Stimulated activated memory B cell treated with anti-CD40 and anti-IgM and Interleukin-4, amounts not matched to agents 10 μg/mL and 1 μg/mL and 100 μg/mL, for 72 hours (primary cell): ENCODE results near the gene OPALIN.
A peak's percentile ranks its signal among the peaks of the same experiment; 100 is the strongest.

ENCODE experiments used
- ATAC-seq: fragments of 150-1000 bp; cut with Tn5 transposase; 2 replicates; pipeline ENCODE4 v1.10.0; 2021
- H3K27ac Mint-ChIP-seq: one replicate; pipeline ENCODE4 v1.8.0; 2022; ENCODE audit warnings: mild to moderate bottlenecking, mixed read lengths
- H3K27me3 Mint-ChIP-seq: one replicate; pipeline ENCODE4 v1.8.0; 2022; ENCODE audit warnings: mixed read lengths
- H3K36me3 Mint-ChIP-seq: one replicate; pipeline ENCODE4 v1.8.0; 2022; ENCODE audit warnings: mixed read lengths
- H3K4me1 Mint-ChIP-seq: one replicate; pipeline ENCODE4 v1.8.0; 2022; ENCODE audit warnings: mixed read lengths
- H3K4me3 Mint-ChIP-seq: one replicate; pipeline ENCODE4 v1.8.0; 2022; ENCODE audit warnings: mild to moderate bottlenecking, moderate library complexity, mixed read lengths
- H3K9me3 Mint-ChIP-seq: one replicate; pipeline ENCODE4 v1.8.0; 2022; ENCODE audit warnings: mixed read lengths

The OPALIN gene

GRCh38 chr10:96379758-96380157 lies 21.0 kb upstream of the OPALIN start:
- H3K36me3 Mint-ChIP-seq: no peaks in the 10 kb centered on the region
- H3K4me3 Mint-ChIP-seq: no peak overlapping the region
- no peaks in the 10 kb centered on the region for H3K9me3 Mint-ChIP-seq
- peaks cover 17% of the 10 kb centered on the region for H3K4me1 Mint-ChIP-seq
- no peak for ATAC-seq
- H3K27ac Mint-ChIP-seq: no peak overlapping the region
- peaks cover 39% of the 10 kb centered on the region for H3K27me3 Mint-ChIP-seq

- ATAC-seq: no peak
- H3K9me3 Mint-ChIP-seq: no peaks in the 10 kb centered on the region
- H3K4me3 Mint-ChIP-seq: no peak overlapping the region
- H3K27me3 Mint-ChIP-seq: peaks cover 39% of the 10 kb centered on the region
- H3K4me1 Mint-ChIP-seq: peaks cover 25% of the 10 kb centered on the region
- no peaks in the 10 kb centered on the region for H3K36me3 Mint-ChIP-seq
- H3K27ac Mint-ChIP-seq: no peak overlapping the region
These were observed 19.9 kb upstream of the OPALIN start for GRCh38 chr10:96378741-96379140.

GRCh38 chr10:96377816-96378294 lies 19.1 kb upstream of the OPALIN start:
- Mint-ChIP-seq H3K4me3 (no peak overlapping the region), H3K27ac (no peak overlapping the region), H3K27me3 (peaks cover 43% of the 10 kb centered on the region), H3K9me3 (no peaks in the 10 kb centered on the region), H3K36me3 (no peaks in the 10 kb centered on the region), H3K4me1 (peaks cover 25% of the 10 kb centered on the region)
- ATAC-seq: no peak

- no peak overlapping the region for H3K27ac Mint-ChIP-seq
- H3K4me1 Mint-ChIP-seq: peaks cover 25% of the 10 kb centered on the region
- no peak overlapping the region for H3K4me3 Mint-ChIP-seq
- H3K36me3 Mint-ChIP-seq: no peaks in the 10 kb centered on the region
- ATAC-seq: peak; percentile 58
- H3K27me3 Mint-ChIP-seq: peaks cover 48% of the 10 kb centered on the region
- H3K9me3 Mint-ChIP-seq: no peaks in the 10 kb centered on the region
These were observed 17.7 kb upstream of the OPALIN start for GRCh38 chr10:96376483-96376882.

- H3K36me3 Mint-ChIP-seq: no peaks in the 10 kb centered on the region
- peaks cover 42% of the 10 kb centered on the region for H3K27me3 Mint-ChIP-seq
- H3K27ac Mint-ChIP-seq: no peak overlapping the region
- H3K4me3 Mint-ChIP-seq: peak overlapping the region; percentile 72
- H3K9me3 Mint-ChIP-seq: no peaks in the 10 kb centered on the region
- peak; percentile 77 for ATAC-seq
- peaks cover 25% of the 10 kb centered on the region for H3K4me1 Mint-ChIP-seq
These were observed 16.4 kb upstream of the OPALIN start for GRCh38 chr10:96374985-96375830.

GRCh38 chr10:96374639-96374984 lies 15.8 kb upstream of the OPALIN start:
- Mint-ChIP-seq H3K36me3 (no peaks in the 10 kb centered on the region), H3K27ac (no peak overlapping the region), H3K27me3 (peaks cover 42% of the 10 kb centered on the region), H3K4me1 (peaks cover 25% of the 10 kb centered on the region), H3K4me3 (peak overlapping the region; percentile 72), H3K9me3 (no peaks in the 10 kb centered on the region)
- no peak for ATAC-seq

- ATAC-seq: no peak
These were observed 15.2 kb upstream of the OPALIN start for GRCh38 chr10:96374004-96374403.

GRCh38 chr10:96371356-96371755 lies 12.6 kb upstream of the OPALIN start:
- Mint-ChIP-seq H3K36me3 (no peaks in the 10 kb centered on the region), H3K4me1 (peaks cover 20% of the 10 kb centered on the region), H3K27ac (no peak overlapping the region), H3K9me3 (no peaks in the 10 kb centered on the region), H3K27me3 (peaks cover 34% of the 10 kb centered on the region), H3K4me3 (no peak overlapping the region)
- no peak for ATAC-seq

More at GRCh38 chr10:96374004-96374403, 15.2 kb upstream of the OPALIN start:
- peak overlapping the region; percentile 35 for H3K4me3 Mint-ChIP-seq
- peaks cover 25% of the 10 kb centered on the region for H3K4me1 Mint-ChIP-seq
- H3K27ac Mint-ChIP-seq: no peak overlapping the region
- no peaks in the 10 kb centered on the region for H3K9me3 Mint-ChIP-seq
- H3K36me3 Mint-ChIP-seq: no peaks in the 10 kb centered on the region
- H3K27me3 Mint-ChIP-seq: peaks cover 42% of the 10 kb centered on the region

GRCh38 chr10:96370584-96371157 lies 11.9 kb upstream of the OPALIN start:
- no peak overlapping the region for H3K27ac Mint-ChIP-seq
- no peak for ATAC-seq
- H3K4me1 Mint-ChIP-seq: peaks cover 16% of the 10 kb centered on the region
- H3K36me3 Mint-ChIP-seq: no peaks in the 10 kb centered on the region
- no peak overlapping the region for H3K4me3 Mint-ChIP-seq
- H3K27me3 Mint-ChIP-seq: peaks cover 34% of the 10 kb centered on the region
- H3K9me3 Mint-ChIP-seq: no peaks in the 10 kb centered on the region

- no peak overlapping the region for H3K27ac Mint-ChIP-seq
- H3K4me1 Mint-ChIP-seq: peaks cover 10% of the 10 kb centered on the region
- ATAC-seq: no peak
- H3K36me3 Mint-ChIP-seq: no peaks in the 10 kb centered on the region
- H3K27me3 Mint-ChIP-seq: peaks cover 34% of the 10 kb centered on the region
- H3K9me3 Mint-ChIP-seq: no peaks in the 10 kb centered on the region
- H3K4me3 Mint-ChIP-seq: no peak overlapping the region
These were observed 11.2 kb upstream of the OPALIN start for GRCh38 chr10:96369890-96370583.

- no peaks in the 10 kb centered on the region for H3K36me3 Mint-ChIP-seq
- H3K27me3 Mint-ChIP-seq: peaks cover 26% of the 10 kb centered on the region
- no peaks in the 10 kb centered on the region for H3K9me3 Mint-ChIP-seq
- H3K4me1 Mint-ChIP-seq: no peaks in the 10 kb centered on the region
- H3K4me3 Mint-ChIP-seq: no peak overlapping the region
- no peak for ATAC-seq
- no peak overlapping the region for H3K27ac Mint-ChIP-seq
These were observed 10.2 kb upstream of the OPALIN start for GRCh38 chr10:96368971-96369370.

GRCh38 chr10:96367470-96367869 lies 8.7 kb upstream of the OPALIN start:
- no peaks in the 10 kb centered on the region for H3K4me1 Mint-ChIP-seq
- peaks cover 11% of the 10 kb centered on the region for H3K27me3 Mint-ChIP-seq
- no peaks in the 10 kb centered on the region for H3K36me3 Mint-ChIP-seq
- no peaks in the 10 kb centered on the region for H3K9me3 Mint-ChIP-seq
- ATAC-seq: no peak
- H3K27ac Mint-ChIP-seq: no peak overlapping the region
- no peak overlapping the region for H3K4me3 Mint-ChIP-seq

- Mint-ChIP-seq H3K4me3 (no peak overlapping the region), H3K4me1 (no peaks in the 10 kb centered on the region), H3K9me3 (no peaks in the 10 kb centered on the region), H3K27me3 (peaks cover 2% of the 10 kb centered on the region), H3K36me3 (no peaks in the 10 kb centered on the region), H3K27ac (no peak overlapping the region)
- ATAC-seq: no peak
These were observed 7.7 kb upstream of the OPALIN start for GRCh38 chr10:96366508-96366907.

GRCh38 chr10:96365571-96365970 lies 6.8 kb upstream of the OPALIN start:
- no peaks in the 10 kb centered on the region for H3K9me3 Mint-ChIP-seq
- no peak for ATAC-seq
- H3K4me3 Mint-ChIP-seq: no peak overlapping the region
- no peaks in the 10 kb centered on the region for H3K4me1 Mint-ChIP-seq
- no peak overlapping the region for H3K27ac Mint-ChIP-seq
- no peaks in the 10 kb centered on the region for H3K36me3 Mint-ChIP-seq
- H3K27me3 Mint-ChIP-seq: no peaks in the 10 kb centered on the region

GRCh38 chr10:96360766-96361165 lies 2.0 kb upstream of the OPALIN start:
- Mint-ChIP-seq H3K4me3 (no peak overlapping the region), H3K9me3 (no peaks in the 10 kb centered on the region), H3K27me3 (peaks cover 27% of the 10 kb centered on the region), H3K36me3 (no peaks in the 10 kb centered on the region), H3K27ac (no peak overlapping the region), H3K4me1 (no peaks in the 10 kb centered on the region)
- no peak for ATAC-seq
